ENCODE data around the gene TMEM184A.
A peak's percentile ranks its signal among the peaks of the same experiment; 100 is the strongest.

Gene TMEM184A

DNA sequence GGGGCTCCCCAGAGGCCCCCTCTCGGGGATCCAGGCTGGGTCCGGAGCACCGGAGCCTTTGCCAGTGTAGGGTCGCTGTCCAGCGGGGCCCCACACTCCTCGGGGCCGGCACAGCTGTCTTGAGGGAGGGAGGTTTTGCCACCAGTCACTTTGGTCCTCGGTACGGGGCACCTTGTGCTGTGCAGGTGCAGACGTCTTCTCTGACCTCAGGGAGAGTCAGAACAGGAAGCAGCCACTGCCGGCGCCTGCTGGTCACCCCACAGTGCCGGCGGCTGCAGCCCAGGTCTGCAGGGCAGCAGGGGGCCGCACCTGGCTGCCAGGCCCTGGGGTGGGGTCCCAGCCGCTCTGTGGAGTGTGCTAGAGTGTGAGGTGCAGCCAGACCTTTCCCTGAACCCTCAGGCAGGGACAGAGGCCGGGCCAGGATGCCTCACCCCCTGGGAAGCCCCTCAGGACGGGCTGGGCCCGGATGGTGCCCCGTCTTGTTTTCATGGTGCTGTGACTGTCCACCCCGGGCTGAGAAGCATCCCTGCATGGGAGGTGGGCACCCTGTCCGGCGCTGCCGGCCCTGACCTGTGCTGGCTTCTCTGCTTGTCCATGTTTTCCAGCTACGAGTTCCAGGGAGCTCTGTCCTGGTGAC, 17.3 kb downstream of the TMEM184A start:
- DNase-seq: no peak

DNA sequence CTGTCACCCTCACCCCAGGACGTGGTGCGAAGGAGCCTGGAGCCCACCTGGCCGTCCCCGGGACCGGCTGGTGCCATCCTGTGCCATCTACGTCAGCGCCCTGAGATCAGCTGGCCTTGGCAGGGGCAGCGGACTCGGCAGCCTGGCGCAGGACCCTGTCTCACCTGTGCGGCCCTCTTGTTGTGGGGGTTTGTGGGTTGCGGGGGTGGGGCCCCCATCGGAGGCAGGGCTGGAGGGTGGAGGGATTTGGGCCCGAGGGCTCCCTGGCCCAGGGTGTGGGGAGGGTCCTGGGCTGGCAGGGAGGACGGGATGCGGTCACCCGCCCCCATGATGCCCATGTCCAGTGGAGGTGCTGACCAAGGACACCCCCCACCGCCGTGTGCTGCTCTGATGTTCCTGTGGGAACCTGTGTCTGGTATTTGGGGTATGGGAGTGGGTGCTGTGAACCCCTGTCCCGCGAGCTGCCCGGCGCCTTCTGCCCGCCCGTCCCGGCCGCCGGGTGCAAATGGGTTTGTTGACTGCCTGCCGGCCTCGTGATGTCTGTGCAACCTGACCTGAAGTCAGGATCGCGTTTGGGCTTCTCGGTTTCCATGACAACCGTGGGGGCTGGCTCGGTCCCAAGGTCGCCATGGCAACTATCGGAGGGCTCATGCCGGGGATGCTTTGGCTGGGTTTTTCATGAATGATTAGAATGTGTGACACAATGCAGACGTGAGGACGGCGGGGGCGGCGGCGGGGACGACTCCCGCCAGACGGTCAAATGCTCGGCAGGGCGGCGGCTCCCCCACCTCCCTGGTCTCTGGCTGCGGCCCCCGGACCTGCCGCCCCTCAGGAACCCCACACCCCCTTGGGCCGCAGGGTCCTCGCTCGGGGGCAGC, 18.2 kb downstream of the TMEM184A start:
- peak; percentile 93 for DNase-seq

DNA sequence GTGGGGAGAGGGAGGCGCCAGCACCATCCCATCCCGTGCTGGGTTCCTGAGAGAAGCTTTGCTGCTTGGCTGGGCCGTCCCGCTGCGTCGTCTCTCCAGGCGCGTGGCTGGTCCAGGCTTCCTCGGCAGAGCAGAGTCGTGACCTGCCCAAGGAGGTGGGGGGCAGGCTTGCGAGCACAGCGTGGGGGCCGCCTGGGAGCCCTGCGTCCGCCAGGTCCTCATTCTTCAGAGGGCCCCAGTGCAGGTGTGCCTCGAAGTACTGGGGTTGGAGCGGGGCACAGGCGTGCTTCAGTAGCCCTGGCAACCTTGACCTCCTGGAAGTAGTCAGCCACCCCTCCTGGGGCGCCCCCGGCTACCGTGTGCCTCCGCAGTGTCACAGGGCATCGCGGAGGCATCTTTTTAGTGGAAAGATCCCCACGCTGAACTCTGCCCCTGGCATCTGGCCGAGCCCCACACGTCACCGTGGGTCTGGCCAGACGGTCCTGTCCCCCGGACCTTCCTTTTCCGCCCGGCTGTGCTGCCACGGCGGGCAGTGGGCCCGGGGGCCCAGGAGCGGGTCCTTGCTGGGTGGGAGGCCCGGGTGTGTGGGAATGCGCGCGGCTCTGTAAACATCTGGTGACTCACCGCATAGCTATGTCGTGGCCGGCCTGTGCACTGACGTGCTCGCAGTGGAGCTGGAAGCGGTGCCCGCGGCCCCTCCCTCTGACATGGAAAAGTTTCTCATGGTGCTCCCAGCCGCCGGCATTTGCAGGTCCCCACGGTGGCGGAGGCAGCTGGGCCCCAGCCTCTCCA, 19.1 kb downstream of the TMEM184A start:
- peak; percentile 99 for DNase-seq

DNA sequence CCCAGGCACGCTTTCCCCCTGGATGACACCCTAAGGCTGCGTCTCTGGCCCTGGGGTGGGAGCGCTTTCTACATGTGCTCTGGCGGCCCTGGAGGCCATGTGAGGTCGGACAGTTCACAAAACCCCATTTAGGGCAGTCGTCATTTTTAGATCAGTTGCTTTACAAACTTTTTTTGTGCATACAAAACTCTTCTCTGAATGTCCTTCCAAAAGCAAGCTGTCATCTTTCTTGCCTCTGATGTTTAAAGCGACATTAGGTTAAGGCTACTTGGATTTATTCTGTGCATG, 19.6 kb downstream of the TMEM184A start:
- no peak for DNase-seq

DNA sequence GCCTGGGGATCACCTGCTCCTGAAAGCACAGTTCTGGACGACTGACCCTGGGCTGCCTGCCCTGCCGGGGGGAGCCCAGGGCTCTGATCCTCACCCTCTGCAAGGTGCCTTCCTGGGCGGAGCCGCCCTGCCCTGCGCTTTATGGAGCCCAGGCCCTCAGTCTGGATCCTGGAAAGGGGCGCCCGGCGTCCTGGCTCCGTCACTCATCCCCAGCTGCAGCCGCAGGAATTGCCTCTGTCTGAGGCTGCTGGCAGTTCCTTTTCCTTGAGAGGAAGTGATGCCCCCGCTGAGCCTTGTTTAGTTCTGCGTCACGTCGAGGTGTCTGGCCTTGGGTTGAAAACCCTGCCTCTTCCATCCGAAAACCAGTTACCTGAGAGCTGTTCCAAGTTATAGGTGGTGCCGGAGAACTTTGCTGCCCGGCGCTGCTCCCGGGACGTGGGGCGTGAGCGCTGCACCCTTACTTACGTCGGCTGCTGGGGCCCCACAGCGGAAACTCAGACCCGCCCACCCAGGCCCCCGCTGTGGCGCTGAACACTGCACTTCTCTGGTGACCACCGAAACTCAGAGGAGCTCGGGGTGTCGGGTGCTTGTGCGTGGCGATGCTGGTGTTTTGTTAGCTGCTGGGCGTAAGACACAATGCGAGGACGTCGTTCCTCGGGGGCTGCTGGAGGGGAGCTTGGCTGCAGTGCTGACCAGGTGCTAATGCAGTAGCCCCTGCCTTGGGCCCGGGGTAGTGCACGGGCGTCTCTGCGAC, 20.1 kb downstream of the TMEM184A start:
- no peak for DNase-seq

DNA sequence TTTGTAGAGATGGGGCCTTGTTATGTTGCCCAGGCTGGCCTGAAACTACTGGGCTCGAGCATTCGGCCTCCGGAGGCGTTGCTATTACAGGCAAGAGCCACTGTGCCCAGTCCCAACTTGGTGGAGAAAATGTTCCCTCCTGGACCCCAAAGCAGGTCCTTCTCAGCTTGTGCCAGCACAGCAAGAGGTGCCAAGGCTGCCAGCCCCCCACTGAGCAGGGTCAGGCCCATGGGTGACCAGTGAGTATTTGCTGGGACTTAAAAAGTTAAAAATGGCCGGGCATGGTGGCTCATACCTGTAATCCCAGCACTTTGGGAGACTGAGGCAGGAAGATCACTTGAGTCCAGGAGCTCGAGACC, 20.9 kb downstream of the TMEM184A start:
- DNase-seq: no peak

DNA sequence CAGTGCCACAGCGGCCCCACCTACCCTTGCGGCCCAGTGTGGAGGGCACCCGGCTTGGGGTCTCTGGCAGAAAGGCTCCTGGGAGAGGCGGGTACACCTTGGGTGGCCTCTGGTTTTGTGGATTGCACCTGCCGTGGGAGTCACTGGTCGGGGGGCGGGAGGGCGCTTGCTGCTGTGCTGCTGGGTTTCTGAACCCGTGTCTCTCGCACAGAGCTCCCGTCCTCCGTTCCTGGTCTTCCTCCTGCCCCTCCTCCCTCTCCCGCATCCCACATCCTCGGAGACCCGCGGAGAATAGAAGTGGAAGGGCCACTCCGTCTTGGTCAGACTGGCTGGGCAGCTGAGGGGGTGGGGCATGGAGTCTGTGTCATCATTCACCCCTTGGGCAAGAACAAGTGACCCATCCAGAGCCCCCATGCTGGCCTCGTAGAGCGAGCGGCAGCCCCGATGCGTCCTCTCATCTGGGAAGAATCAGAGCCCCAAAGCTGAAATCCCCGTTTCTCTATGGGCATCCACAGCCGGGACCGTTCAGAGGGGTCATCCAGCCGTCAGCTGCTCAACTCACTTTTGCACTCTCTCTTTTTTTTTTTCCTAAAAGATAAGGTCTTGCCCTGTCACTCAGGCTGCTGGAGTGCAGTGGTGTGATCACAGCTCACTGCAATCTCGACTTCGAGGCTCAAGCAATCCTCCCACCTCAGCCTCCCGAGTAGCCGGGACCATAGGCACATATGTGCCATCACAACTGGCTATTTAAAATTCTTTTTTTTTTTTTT, 21.5 kb downstream of the TMEM184A start:
- no peak for DNase-seq

DNA sequence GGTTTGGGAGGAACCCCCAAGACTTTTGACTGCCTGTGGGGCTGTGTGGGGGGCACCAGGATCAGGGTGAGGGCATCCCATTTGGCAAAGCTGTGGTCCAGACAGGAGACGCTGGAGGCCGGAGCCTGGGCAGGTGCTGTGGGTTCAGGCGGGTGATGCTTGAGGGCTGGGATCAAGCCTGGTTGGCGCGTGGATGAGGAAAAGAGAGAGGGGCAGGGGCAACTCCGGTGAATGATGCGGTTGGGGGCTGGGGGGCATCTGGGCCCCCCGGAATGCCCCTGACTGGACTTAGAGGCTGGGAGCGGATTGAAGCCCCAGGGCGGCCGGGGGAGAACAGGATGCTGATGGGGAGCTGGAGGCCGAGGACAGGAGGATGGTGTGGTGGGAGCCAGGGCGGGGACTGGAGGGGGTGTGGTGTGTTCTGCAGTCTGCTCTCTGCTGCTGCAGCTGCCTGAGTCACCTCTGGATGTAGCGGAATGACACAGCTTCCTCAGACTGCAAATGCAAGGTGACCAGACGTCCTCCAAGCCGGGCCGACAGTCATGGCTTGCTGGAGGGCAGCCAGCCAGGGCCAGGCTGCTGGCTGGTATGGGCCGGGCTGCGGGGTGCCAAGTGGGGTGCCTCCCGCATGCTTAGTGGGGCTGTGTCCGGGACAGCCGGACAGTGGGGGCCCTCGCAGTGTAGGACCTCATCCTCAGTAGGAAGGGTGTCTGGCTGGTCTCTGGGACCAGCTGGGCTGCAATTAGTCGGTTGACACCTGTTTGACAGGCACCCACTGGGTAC, 22.3 kb downstream of the TMEM184A start:
- DNase-seq: peak; percentile 85

DNA sequence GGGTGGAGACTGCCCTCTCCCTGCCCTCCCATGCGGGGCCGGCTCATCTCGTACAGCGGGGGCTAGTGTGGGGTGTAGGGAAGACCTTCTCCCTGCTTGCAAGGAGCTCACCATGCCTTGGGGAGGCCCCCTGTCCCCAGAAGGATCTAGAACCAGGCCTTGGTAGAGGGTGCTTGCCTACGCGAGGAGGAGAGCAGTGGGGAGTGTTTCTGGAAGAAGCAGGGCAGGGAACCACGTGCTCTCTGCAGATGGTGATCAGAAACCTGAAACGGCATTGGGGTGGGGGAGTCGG, 22.8 kb downstream of the TMEM184A start:
- DNase-seq: no peak

DNA sequence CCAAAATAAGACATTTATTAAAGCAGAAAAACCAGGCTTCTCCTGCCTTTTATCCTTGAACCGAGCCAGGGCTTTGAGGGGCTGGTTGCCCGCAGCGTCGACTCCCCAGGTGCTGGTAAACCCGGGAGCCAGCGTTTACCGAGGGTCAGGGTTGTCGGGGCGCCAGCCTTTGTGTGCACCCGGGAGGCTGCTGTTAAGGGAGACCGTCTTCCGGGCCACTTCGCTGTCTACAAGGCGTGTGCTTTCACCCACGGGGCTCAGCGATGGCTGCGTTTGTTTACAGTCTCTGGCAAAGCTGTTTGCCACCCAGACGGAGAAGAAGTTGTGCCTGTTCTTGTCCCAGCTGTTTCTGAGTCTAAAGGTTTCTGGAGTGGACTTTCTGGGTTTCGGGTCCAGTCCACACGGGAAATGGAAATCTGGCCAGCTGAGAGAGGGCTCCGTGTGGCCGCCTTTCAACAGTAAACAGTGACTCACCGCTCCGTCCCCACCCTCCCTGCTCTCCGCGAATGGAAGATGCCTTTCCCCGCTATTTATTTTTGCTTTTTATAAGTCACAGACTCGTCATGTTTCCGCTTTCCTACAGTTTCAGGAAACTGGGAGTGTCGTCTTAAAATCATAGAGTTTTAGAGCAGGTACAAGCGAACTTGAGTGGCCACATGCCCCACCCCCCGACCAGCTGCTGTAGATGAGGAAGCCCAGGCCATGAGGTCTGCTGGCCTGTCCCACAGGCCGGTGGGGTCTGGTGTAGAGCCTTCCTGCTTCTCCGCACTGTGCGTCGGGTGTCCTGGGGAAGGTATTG, 23.4 kb downstream of the TMEM184A start:
- peak; percentile 85 for DNase-seq

DNA sequence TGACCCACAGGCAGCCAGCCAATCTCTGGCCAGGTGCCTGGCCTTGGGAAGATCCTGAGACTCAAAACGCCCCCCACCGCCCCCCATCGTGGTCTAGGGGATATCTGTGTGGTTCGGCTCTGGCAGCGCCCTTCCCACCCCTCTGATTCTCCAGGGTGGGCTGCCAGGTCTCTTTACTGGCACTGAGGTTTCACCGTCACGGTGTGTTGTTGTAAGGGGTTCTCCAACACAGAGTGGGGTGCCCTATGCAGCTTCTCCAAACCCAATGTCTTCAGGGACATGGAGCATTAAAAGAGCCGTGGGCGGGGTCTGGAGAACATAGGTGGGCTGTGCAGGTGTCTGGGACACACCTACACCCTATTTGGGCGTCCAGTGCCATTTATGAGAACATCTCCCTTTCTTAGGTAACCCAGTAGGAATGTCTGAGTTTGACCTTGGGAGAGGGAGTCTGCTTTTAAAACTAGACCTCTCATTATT, 24.0 kb downstream of the TMEM184A start:
- no peak for DNase-seq

DNA sequence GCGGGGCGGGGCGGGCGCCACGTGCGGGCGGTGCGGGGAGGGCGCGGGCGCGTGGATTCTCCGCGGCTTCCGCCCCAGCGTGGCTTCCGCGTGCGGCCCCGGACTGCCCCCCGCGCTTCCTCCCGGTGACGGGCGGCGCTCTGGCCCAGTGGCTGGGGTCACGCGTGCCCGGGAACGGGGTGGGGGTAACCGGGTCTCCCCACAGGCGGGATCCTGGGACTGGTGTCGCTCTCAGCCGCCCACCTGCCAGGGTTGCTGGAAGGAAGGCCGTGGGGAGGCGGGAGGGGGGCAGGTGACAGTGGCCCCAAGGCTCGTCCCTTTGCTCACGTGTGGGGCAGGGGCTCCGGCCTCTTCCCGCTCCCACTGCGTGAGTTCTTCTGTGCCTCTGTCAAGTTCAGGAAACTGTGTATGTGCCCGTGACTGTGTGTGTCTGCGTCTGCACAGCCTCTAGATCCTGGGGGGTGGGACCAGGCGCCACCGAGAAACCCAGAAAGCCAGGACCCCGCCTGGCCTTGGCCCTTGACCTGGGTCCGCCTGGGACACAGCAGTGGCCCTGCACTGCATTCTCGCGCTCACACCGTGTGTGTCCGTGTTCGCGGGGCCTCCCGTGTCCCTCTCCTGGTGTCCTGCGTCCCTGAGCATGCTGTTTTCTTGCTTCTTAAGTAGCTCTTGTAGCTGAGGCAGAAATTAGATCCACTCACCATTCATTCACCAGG, 24.6 kb downstream of the TMEM184A start:
- DNase-seq: no peak

DNA sequence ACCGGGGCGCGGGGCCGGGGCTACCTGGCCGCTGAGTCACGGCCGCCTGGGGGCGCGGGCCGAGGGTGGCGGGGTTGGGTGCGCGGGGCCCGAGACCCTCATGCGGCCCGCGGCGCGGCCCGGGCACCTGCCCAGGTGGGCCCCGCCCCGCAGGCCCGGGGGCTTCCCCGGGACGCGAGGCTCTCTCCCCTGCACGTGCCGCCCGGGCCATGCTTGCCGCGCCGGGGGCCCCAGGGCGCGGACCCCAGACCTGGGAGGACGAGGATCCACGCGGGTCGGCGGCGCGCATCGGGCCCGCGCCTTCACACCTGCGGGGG, 25.1 kb downstream of the TMEM184A start:
- no peak for DNase-seq

DNA sequence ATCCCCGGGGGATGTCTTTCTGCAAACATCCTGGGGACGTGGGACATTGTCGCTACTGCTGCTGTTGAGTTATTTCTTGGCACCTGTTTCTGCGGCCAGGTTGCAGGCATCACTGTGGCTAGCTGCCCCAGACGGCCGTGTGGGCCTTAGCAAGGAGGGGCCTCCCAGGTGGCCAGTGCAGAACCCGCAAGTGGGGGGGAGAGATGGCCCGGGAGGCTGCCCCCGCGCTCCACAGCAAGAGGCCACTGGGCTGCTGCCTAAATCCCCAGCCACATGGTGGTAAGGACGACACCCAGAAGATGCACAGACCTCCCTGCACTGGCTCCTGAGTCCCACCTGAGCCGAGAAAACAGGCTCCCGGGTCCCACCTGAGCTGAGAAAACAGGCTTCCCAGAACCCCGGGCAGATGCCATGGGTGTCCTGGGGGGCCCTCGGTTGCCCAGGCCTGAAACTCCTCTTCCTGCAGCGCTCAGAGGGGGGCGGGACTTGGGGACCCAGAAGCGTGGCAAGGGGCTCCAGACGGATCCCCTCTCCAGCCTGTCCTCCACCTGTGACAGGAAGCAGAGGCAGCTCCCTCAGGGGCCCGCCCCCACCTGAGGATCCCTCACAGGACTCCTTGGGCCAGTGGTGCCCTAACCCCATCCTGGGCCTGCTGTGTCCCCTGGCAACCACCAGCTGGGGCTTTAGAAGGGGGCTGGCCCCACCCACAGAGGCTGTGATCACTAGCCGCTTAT, 26.5 kb downstream of the TMEM184A start:
- DNase-seq: no peak

DNA sequence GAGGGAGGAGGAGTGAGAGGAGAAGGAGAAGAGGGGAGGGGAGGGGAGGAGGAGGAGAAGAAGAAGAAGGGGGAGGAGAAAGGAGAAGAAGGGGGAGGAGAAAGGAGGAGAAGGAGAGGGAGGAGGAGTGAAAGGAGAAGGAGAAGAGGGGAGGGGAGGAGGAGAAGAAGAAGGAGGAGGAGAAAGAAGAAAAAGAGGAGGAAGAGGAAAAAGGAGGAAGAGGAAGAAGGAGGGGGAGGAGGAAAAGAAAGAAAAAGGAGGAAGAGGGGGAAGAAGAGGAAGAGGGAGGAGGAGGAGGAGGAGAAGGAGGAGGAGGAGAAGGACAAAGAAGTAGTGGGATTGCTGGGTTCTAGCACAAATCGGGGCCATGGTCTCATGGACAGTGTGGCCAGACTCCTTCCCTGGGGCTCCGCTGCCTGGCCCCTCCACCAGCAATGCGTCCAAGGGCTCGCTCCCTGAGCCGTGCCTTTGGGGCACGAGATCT, 29.7 kb downstream of the TMEM184A start:
- DNase-seq: no peak

DNA sequence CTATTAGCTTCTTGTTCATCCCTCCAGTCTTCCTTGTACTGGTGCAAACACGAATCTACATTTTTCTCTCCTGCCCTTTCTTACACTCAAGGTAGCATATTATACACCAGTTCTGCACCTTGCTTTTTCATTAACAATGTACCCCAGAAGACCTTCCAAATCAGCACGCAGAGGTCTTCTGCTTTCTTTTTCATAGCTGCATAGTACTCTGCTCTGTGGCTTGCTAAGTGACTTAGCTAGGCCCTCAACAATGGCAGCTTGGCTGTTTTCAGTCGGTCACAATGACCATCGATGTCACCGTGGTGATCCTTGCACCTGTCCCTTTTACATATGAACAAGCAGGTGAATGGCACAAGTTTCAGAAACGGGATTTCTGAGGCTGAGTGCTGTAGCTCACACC, 30.6 kb downstream of the TMEM184A start:
- no peak for DNase-seq

DNA sequence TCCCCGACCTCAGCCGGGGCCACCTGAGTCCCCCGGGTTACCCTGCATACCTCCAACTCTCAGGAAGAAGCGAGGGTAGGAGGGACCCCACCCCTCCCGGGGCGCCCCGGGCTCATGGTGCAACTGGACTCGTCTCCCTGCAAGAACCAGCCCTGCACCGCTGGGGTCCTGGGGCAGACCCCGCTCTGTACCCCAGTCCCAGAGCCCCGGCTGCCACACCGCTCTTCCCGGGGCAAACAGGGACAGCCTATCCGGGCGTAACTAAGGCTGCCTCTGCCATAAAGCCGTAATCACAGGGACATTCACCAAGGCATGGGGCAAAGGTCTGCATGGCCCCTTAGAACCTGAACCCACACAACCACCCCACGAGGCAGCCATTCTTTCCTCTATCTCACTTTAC, 32.2 kb downstream of the TMEM184A start:
- DNase-seq: no peak

DNA sequence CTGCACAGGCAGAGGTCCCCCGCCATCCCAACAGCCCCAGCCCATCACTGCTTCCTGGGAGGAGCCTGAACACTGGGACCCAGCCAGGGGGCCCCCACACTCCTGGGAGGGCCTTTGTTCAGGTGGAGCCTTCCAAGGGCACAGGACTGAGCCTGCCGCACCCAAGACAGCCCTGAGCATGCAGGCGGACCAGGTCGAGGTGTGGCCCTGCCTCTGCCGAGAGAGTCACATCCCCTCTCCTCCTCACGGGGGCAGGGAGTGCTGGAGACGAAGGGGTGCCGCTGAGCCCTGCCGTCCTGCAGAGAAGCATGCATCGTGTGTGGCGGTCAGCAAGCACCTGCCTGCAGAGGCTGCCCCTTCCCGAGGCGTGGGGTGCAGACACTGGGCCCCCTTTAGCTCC, 32.8 kb downstream of the TMEM184A start:
- DNase-seq: no peak

DNA sequence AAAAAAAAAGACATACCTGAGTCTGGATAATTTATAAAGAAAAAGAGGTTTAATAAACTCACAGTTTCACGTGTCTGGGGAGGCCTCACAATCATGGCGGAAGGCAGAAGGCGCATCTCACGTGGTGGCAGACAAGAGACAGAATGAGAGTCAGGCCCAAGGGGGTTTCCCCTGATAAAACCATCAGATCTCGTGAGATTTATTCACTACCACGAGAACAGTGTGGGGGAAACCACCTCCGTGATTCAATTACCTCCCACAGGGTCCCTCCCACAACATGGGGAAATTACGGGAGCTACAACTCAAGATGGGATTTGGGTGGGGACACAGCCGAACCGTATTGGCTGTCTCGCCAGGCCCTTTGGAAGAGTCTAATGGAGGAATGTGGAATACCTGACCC, 34.5 kb downstream of the TMEM184A start:
- no peak for DNase-seq
